ENCODE measurements around the gene PRICKLE2.

The PRICKLE2 gene

GRCh38 chr3:64224826-64225610 is at the start of gene PRICKLE2:
TSS of gene PRICKLE2 (minus strand) at chr3:64225466. CDS start at chr3:64198927, 26,539 bp downstream.
- peak; percentile 29 to 63 for DNase-seq

GRCh38 chr3:64272842-64273241 is 47.6 kb upstream of the PRICKLE2 start:
- DNase-seq = no peak

- DNase-seq = no peak
Measured at GRCh38 chr3:64272271-64272670, 47.0 kb upstream of the PRICKLE2 start.

GRCh38 chr3:64271631-64272030 is 46.4 kb upstream of the PRICKLE2 start:
- DNase-seq = no peak

- DNase-seq = no peak
Measured at GRCh38 chr3:64270866-64271260, 45.6 kb upstream of the PRICKLE2 start.

- no peak for DNase-seq
Measured at GRCh38 chr3:64270142-64270865, 45.0 kb upstream of the PRICKLE2 start.

GRCh38 chr3:64268926-64269325 is 43.7 kb upstream of the PRICKLE2 start:
- no peak for DNase-seq

- DNase-seq = no peak
Measured at GRCh38 chr3:64267721-64268604, 42.7 kb upstream of the PRICKLE2 start.

GRCh38 chr3:64266983-64267382 is 41.7 kb upstream of the PRICKLE2 start:
- DNase-seq = no peak

GRCh38 chr3:64266065-64266931 is 41.0 kb upstream of the PRICKLE2 start:
- DNase-seq = peak in 1 of 2 experiments; percentile 37

- no peak for DNase-seq
Measured at GRCh38 chr3:64265646-64266045, 40.4 kb upstream of the PRICKLE2 start.

- peak in 1 of 2 experiments; percentile 28 for DNase-seq
Measured at GRCh38 chr3:64264501-64265109, 39.3 kb upstream of the PRICKLE2 start.

GRCh38 chr3:64262574-64263114 is 37.4 kb upstream of the PRICKLE2 start:
- DNase-seq = no peak

- no peak for DNase-seq
Measured at GRCh38 chr3:64260431-64260830, 35.2 kb upstream of the PRICKLE2 start.

GRCh38 chr3:64259636-64260035 is 34.4 kb upstream of the PRICKLE2 start:
- DNase-seq = no peak

- peak; percentile 41 to 76 for DNase-seq
Measured at GRCh38 chr3:64257100-64257755, 32.0 kb upstream of the PRICKLE2 start.

- peak in 1 of 2 experiments; percentile 21 for DNase-seq
Measured at GRCh38 chr3:64255741-64256340, 30.6 kb upstream of the PRICKLE2 start.

GRCh38 chr3:64254443-64254842 is 29.2 kb upstream of the PRICKLE2 start:
- no peak for DNase-seq

GRCh38 chr3:64253689-64254088 is 28.4 kb upstream of the PRICKLE2 start:
- no peak for DNase-seq

GRCh38 chr3:64251019-64251418 is 25.8 kb upstream of the PRICKLE2 start:
- no peak for DNase-seq

All from NCI-H446 (cell line).